ENCODE results near the gene NTF4.

Gene NTF4

GRCh38 chr19:49064768-49065611, at the start of gene NTF4:
Gene NTF4, minus strand, starts transcription at chr19:49064818. Its CDS starts 2,821 bp downstream, at chr19:49061997.
- DNase-seq (ENCODE audit: low read depth, low spot score), result no peak

DNA sequence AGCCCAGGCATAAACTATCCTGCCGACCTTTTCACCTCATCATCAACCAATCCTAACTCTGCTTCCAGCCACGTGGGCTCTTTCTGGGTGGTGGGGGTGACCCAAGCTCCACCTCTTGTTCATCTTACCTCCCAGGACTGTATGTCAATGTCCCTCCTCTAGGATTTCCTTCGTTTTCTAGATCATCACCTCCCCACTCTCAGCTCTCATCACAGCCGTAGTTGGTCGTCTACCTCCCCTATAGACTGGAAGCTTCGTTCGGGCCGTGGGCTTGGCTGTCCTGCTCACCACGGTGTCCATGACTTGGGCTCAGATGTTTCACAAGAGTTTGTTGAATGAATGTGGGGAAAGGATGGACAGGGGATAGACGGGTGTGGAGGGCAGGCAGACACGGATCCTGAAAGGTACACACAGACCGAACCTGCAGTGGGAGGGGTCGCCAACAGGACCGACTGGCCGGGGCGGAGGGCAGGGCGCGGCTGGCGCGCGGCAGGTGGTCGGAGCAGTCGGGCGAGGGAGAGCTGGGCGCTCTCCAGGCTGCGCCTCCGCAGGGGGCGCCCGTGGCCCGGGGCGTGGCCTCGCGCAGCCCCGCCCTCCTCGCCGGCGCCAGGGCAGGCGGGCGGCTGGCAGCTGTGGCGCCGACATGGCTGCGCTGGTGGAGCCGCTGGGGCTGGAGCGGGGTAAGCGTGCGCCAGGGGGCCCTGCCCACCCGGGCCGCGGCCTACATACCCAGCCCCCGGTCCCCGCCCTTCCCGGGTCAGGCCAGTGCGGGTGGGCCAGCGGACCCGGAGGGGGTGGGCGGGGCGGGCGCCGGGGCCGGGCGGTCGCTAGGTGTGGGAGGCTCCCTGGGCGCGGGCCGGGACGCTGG, 49.4 kb upstream of the NTF4 start, which contains the start of gene LIN7B:
Gene LIN7B (plus strand): TSS at position 609 of the 868 bp plus-strand sequence. CDS start 35 bp downstream, at position 644.
- DNase-seq (ENCODE audit: low read depth, low spot score), result no peak

DNA sequence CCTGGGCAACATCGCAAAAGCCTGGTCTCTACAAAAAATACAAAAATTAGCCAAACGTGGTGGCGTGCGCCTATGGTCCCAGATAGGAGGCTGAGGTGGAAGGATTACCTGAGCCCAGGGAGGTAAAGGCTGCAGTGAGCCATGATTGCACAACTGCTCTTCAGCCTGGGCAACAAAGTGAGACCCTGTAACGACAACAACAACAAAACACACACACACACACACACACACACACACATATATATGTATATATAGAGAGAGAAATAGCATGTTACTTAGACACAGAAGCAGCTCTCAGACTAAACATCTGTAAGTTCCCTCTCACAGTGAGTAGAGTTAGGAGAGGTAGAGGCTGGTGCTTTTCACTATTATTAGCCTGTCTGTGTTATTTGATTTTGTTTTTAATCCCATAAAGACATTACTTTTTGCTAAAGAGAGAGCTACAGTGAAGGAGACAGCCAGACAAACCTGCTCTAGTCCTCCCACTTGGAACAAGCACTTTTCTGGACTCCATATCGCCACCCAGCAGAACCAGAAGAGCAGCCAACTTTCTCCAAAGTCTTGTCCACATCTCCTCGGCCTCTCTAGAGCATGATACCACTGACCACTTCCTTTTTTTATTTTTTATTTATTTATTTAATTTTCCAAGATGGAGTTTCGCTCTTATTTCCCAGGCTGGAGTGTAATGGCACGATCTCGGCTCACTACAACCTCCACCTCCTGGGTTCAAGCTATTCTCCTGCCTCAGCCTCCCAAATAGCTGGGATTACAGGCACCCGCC, 46.8 kb upstream of the NTF4 start:
- no peak for DNase-seq (ENCODE audit: low read depth, low spot score)

- DNase-seq (ENCODE audit: low read depth, low spot score), result no peak
These were observed 45.9 kb upstream of the NTF4 start for GRCh38 chr19:49110567-49110966.

DNA sequence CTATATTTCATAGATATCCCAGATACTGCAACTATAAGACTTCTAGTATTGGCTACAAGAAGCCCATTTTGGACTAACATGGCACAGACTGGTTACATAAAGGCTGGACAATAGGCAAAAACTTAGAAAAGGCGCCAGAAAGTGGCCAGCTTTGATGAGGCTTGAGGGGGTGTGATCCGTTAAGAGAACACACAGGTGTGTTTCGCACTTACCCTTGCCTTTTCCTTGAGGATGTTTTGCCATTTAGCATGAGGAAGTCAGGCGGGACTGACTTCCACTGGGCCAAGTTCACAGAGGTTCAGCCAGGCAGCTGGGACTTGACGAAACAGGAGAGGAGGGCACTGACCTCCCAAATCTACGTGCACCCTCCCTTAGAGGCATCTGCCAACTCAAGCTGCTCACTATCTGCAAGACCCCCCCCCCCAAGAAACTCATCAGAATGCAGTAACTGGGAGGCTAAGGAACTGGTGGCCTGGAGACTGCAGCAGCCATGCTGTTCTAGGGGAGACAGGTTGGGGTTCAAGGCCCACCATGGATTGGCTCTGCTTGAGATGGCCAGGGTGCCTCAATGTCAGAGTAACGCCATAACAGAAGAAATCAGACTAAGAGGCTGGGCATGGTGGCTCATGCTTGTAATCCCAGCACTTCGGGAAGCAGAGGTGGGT, 45.1 kb upstream of the NTF4 start:
- no peak for DNase-seq (ENCODE audit: low read depth, low spot score)

- no peak for DNase-seq (ENCODE audit: low read depth, low spot score)
These were observed 44.4 kb upstream of the NTF4 start for GRCh38 chr19:49109051-49109450.

DNA sequence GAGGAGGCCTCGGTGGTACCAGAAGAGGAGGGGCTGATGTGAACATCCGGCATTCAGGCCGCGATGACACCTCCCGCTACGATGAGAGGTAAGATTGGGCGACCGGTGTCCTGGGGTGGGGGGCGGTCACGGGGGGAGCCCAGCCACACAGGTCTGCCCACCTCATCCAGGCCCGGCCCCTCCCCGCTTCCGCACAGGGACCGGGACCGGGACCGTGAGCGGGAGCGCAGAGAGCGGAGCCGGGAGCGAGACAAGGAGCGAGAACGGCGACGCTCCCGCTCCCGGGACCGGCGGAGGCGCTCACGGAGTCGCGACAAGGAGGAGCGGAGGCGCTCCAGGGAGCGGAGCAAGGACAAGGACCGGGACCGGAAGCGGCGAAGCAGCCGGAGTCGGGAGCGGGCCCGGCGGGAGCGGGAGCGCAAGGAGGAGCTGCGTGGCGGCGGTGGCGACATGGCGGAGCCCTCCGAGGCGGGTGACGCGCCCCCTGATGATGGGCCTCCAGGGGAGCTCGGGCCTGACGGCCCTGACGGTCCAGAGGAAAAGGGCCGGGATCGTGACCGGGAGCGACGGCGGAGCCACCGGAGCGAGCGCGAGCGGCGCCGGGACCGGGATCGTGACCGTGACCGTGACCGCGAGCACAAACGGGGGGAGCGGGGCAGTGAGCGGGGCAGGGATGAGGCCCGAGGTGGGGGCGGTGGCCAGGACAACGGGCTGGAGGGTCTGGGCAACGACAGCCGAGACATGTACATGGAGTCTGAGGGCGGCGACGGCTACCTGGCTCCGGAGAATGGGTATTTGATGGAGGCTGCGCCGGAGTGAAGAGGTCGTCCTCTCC, 43.2 kb upstream of the NTF4 start:
- DNase-seq (ENCODE audit: low read depth, low spot score), result no peak

DNA sequence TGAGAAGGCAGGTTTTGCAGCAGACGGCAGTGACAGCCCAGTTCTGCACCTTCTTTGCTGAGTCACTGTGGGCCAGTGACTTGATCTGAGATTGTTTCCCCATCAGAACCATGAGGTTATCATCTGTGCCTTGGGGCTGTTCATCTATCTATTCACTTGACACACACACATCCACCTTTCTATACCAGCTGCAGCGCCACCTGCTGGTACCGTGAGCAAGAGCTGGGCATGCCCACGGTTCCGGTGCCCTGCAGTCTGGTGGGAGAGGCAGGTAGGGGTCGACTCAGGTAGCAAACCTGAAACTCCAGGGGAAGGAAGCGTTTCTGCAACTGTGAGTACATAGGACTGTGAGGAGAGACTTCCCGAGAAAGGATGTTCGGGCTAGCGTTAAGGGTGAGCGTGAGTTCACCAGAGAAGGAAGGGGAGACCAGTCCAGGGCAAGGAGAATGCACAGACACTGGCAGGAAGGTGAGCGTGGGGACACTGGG, 42.1 kb upstream of the NTF4 start:
- no peak for DNase-seq (ENCODE audit: low read depth, low spot score)

GRCh38 chr19:49104229-49104864, 39.7 kb upstream of the NTF4 start:
- DNase-seq (ENCODE audit: low read depth, low spot score), result no peak

DNA sequence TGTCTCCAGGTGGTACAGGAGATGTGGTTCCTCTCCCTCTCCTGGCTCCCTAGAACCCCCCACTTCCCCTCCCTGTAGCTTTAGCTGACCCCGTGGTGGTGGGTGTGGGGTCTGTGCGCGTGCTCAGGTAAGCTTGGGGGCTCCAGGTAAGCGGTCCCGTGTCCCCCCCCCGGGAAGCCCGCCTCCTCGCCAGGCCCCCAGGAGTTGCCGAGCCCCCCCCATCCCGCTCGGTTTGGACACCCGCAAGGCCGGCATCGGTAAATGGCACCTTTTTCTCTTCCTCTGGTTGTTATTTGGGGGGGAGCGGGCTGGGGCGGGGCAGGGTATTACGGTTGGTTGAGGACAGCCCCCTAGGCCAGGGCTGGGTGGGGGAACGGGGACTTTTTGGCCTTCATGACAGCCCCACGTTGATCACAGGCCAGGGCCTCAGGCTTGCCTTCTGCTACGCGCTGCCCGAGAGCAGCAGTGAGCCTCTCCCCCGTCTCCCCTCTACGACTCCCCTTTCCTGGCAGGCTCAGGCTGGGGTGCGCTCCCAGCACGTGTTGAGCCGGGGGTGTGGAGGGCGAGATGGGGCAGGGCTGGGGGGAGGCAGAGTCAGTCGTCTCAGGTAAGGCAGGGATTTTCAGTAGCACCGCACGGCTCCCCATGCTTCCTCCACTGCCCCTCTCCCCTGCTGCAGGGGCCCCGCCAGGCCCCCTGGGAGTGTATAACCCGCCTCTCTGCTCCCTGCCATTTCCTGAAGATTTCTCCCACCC, 38.9 kb upstream of the NTF4 start:
- no peak for DNase-seq (ENCODE audit: low read depth, low spot score)

DNA sequence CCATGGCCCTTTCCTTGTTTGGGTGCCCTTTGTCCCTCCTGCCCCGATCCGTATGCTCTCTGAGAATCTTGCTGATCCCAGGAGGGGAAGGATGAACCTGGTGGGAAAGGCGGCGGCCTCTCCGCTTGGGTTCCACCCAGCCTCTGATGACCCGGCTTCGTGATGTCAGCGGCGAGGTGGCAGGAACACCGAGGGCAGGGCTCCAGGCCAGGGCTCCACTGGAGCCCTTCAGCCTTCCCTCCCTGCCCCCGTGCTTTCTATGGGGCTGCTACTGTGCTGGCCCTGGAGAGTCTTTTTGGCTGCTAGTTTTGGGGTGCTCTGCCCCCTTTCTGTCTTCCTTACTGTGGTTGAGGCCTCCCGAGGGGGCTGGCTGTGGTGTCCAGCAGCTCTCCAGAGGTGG, 37.7 kb upstream of the NTF4 start:
- no peak for DNase-seq (ENCODE audit: low read depth, low spot score)

- DNase-seq (ENCODE audit: low read depth, low spot score), result no peak
These were observed 36.5 kb upstream of the NTF4 start for GRCh38 chr19:49101160-49101559.

DNA sequence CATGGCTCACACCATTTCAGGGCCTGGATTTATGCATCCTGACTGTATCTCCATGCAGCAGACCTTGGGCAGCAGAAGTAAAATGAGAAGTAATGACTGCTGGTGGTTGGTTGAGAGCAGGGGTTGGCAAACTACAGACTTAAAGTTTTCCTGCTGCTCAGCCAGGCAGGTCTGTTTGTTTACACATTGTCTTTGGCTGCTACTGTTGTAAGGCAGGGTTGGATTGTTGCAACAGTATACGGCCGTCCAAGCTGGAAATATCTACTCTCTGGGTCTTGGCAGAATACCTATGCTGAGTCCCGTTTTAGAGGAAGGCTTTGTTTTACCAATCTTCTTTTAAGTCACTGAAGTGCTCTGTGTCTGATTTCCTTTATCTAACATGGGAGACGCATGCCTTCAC, 34.2 kb upstream of the NTF4 start:
- no peak for DNase-seq (ENCODE audit: low read depth, low spot score)

GRCh38 chr19:49097453-49098288, 33.1 kb upstream of the NTF4 start:
- peak; percentile 42 for DNase-seq (ENCODE audit: low read depth, low spot score)

DNA sequence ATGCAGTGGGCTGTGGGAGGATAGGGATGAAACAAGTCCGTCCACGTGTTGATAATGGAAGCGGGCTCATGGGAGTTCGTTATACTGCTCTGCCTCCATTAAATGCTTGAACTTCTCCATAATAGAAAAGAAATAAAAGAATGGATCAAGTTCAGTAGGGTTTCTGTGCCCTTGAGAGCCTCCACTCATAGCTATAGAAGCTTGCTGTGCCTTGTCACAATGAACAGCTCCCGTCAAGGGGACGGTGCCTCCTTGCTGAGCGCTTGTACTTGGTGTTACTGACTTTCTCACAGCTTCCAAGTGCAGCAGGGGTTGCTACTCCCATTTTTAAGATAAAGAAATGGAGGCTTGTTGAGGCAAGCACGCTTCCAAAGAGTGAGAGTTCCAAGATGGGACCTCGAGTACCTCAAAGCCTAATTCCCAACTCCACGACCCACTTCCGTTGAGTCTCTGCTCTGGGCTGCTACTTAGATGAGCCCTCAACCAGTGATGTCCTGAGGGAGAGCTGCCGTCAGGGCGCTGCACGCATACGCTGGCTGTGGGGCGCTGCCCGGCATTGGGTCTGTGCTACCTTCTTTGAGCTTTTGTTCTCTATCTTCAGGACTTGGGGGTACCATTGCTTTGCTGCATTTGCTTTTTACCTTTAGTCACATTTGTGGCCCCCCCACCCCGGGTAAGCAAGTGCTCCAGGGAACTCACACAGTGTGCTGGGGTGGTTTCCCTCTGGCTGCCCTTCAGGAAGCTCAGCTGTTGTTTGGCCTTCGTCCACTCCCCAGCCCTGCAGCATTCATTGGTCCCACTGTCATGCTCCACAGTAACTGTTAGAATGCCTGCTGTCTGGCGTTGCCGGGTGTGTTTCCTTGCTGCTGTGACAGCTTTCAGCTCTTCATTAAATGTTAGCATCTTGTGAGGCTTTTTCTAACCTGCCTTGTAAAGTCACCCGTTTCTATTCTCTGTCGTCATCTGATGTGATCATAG, 30.2 kb upstream of the NTF4 start:
- no peak for DNase-seq (ENCODE audit: low read depth, low spot score)

DNA sequence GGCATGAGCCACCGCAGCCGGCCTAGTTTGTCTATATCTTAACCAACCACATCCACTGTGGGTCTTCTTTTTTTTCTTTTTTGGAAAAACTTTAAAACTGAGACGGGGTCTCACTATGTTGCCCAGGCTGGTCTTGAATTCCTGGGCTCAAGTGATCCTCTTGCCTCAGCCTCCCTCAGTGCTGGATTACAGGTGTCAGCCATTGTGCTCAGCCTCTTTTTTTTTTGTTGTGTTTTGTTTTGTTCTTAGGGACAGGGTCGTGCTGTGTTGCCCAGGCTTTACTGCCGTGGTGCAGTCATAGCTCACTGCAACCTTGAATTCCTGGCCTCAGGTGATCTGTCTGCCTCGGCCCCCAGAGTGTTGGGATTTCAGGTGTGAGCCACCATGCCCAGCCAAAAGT, 28.1 kb upstream of the NTF4 start:
- no peak for DNase-seq (ENCODE audit: low read depth, low spot score)

Measured in brain pericyte (primary cell).